ENCODE data around the gene SEC61G. TPM values are rescaled to one million over a fixed set of nuclear protein-coding genes. Genes with fewer than 3 reads are reported as not detected.

The SEC61G gene
- polyA plus RNA-seq, 1 of the 3 experiments (the other 2 are of a cell fraction): 229 TPM

DNA sequence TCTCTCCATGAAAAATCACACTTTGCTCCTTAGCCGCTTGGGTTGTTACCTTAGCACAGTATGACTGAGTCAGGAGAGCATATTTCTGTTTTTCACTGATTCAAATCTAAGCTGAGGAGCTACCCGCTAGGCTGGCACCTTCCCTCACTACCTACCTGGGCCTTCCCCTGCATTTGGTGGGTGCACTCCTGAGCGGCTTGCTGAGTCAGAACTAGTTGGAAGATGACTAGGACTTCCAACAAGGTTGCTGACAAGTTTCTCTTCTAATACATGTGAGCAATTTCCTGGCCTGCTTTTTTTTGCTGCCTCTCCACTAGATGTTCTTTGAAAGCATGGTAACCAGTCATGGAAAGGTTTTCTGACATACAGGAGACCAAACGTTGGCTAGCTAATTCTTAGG is 43.8 kb upstream of the SEC61G start (continued):
- TF ChIP-seq, protein P1, sequence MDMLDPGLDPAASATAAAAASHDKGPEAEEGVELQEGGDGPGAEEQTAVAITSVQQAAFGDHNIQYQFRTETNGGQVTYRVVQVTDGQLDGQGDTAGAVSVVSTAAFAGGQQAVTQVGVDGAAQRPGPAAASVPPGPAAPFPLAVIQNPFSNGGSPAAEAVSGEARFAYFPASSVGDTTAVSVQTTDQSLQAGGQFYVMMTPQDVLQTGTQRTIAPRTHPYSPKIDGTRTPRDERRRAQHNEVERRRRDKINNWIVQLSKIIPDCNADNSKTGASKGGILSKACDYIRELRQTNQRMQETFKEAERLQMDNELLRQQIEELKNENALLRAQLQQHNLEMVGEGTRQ (IDR thresholded peaks at IDR 0.05; ENCODE audit: borderline replicate concordance, low read depth, low read length): no peak
- TF ChIP-seq RCOR1 (IDR thresholded peaks at IDR 0.05; ENCODE audit: low read length) (no peak), FOSL2 (IDR thresholded peaks at IDR 0.05; ENCODE audit: borderline replicate concordance, low read depth) (peak; percentile 67), GATA2 (CRISPR knock-in tag; IDR thresholded peaks at IDR 0.05) (no peak)

DNA sequence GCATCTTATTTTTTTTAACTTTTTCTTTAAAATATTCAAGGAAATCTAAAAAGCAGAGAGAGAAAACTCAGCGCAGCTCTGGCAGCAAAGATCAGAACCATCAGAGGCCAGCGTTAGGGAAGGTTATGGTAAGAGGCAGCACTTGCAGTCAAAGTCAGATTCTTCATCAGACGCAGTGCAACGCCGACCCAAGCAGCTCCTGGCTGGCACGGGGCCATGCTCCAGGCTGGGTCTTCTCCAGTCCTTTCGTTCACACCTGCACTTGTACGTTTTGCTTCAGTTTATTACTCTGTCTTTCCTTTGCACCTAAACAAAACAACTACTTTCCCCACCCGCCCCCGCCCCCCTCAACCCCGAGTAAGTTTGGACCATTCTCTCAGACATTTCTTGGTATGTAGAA is 43.1 kb upstream of the SEC61G start:
- ChIA-PET CTCF (interaction anchor here (1.0 to 42.7 kb wide), 4 partner anchors 13 to 447 kb away, joined by 3 to 1068 read pairs (median 11); no protein-coding TSS in a partner anchor), POLR2A (no interaction called here)
- WGBS (ENCODE audit: low lambda C conversion rate): 87% methylated on average over 11 of the region's 11 CpGs
- H3K4me3 ChIP-seq (ENCODE audit: low read depth in 2 of 2, low read length in 1 of 2): no peak overlapping the region
- no peaks in the 10 kb centered on the region for H3K27me3 ChIP-seq (ENCODE audit: insufficient read depth)
- TF ChIP-seq MXI1 (IDR thresholded peaks at IDR 0.05; ENCODE audit: low read depth, low read length) (no peak), ELF1 (IDR thresholded peaks at IDR 0.05) (no peak), MEF2A (IDR thresholded peaks at IDR 0.05; ENCODE audit: borderline replicate concordance, low read depth) (no peak), FOXM1 (IDR thresholded peaks at IDR 0.05; ENCODE audit: low read depth) (no peak), TAF1 (IDR thresholded peaks at IDR 0.05; ENCODE audit: borderline replicate concordance, low read depth, low read length) (no peak), NRF1 (IDR thresholded peaks at IDR 0.05; ENCODE audit: low read depth, low read length) (no peak), JUND (IDR thresholded peaks at IDR 0.05) (no peak), SMC3 (IDR thresholded peaks at IDR 0.05; ENCODE audit: low read depth, low read length) (no peak), EZH2phosphoT487 (IDR thresholded peaks at IDR 0.05; ENCODE audit: borderline replicate concordance, low read depth) (no peak), FOXJ3 (CRISPR knock-in tag; IDR thresholded peaks at IDR 0.05) (no peak), RCOR1 (IDR thresholded peaks at IDR 0.05; ENCODE audit: low read length) (no peak)
- TF ChIP-seq, protein P2, sequence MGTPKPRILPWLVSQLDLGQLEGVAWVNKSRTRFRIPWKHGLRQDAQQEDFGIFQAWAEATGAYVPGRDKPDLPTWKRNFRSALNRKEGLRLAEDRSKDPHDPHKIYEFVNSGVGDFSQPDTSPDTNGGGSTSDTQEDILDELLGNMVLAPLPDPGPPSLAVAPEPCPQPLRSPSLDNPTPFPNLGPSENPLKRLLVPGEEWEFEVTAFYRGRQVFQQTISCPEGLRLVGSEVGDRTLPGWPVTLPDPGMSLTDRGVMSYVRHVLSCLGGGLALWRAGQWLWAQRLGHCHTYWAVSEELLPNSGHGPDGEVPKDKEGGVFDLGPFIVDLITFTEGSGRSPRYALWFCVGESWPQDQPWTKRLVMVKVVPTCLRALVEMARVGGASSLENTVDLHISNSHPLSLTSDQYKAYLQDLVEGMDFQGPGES (IDR thresholded peaks at IDR 0.05; ENCODE audit: low read depth, low read length): no peak
- TF ChIP-seq, protein P1 (IDR thresholded peaks at IDR 0.05; ENCODE audit: borderline replicate concordance, low read depth, low read length): no peak
- TF ChIP-seq, protein P3, sequence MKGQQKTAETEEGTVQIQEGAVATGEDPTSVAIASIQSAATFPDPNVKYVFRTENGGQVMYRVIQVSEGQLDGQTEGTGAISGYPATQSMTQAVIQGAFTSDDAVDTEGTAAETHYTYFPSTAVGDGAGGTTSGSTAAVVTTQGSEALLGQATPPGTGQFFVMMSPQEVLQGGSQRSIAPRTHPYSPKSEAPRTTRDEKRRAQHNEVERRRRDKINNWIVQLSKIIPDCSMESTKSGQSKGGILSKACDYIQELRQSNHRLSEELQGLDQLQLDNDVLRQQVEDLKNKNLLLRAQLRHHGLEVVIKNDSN (IDR thresholded peaks at IDR 0.05; ENCODE audit: borderline replicate concordance, low read depth): no peak
- DNase-seq: no peak
- H3K9me3 ChIP-seq: no peaks in the 10 kb centered on the region
- H2AFZ ChIP-seq (ENCODE audit: low read depth): no peak overlapping the region
- H3K27ac ChIP-seq (ENCODE audit: low read depth in 2 of 2, low read length in 1 of 2): no peak overlapping the region
- H3K36me3 ChIP-seq (replicated peaks in 1 of 2; ENCODE audit: control insufficient read depth in 1 of 2, insufficient read depth in 2 of 2, low read length in 1 of 2): no peaks in the 10 kb centered on the region
- H3K9ac ChIP-seq: no peak overlapping the region
- H3K79me2 ChIP-seq (ENCODE audit: insufficient read depth): no peaks in the 10 kb centered on the region
- H3K4me1 ChIP-seq (ENCODE audit: control insufficient read depth in 1 of 2, insufficient read depth in 2 of 2, low read depth in 1 of 2, low read length in 1 of 2): 0 out of 4 replicates have a peak, but pooled peaks cover 0 to 7% of the 10 kb centered on the region in 2 experiments
- no peaks in the 10 kb centered on the region for H3K9me2 ChIP-seq
- no peaks in the 10 kb centered on the region for H4K20me1 ChIP-seq (ENCODE audit: insufficient read depth)
- H3F3A ChIP-seq (replicated peaks; ENCODE audit: insufficient read depth): no peaks in the 10 kb centered on the region
- no peak overlapping the region for H3K4me2 ChIP-seq
